Stomach (tissue), 4 donors: Measurements from ENCODE around the gene TMEM205.

Experiments used
- EP300 ChIP-seq: sonication (generic); formaldehyde crosslinking; IDR thresholded peaks from one replicate; pipeline ENCODE4 v1.6.1; 2017; ENCODE audit warnings: antibody characterized with exemption
- POLR2A ChIP-seq, 4 donors: fragments of 450-650 bp; IDR thresholded peaks; one replicate each; pipeline ENCODE4 v1.6.1; 2016; ENCODE audit warnings: antibody characterized with exemption in 4 of 4, control low read depth in 2 of 4, mild to moderate bottlenecking in 1 of 4, moderate library complexity in 1 of 4
- POLR2AphosphoS5 ChIP-seq, 3 donors: sonication (generic); formaldehyde crosslinking; IDR thresholded peaks; one replicate each; pipeline ENCODE4 v1.6.1; 2016; ENCODE audit warnings: antibody characterized with exemption in 3 of 3
- TF ChIP-seq, protein P1 (sequence below), 7 experiments: fragments of 450-650 bp in 4 of 7; fragments of 200-600 bp in 3 of 7; sonication (generic) in 3 of 7; IDR thresholded peaks; one replicate each; pipeline ENCODE4 v1.5.1; 2016 to 2019; ENCODE audit warnings: antibody characterized with exemption in 7 of 7, control low read depth in 2 of 7, mild to moderate bottlenecking in 1 of 7

- TF ChIP-seq, protein P1, sequence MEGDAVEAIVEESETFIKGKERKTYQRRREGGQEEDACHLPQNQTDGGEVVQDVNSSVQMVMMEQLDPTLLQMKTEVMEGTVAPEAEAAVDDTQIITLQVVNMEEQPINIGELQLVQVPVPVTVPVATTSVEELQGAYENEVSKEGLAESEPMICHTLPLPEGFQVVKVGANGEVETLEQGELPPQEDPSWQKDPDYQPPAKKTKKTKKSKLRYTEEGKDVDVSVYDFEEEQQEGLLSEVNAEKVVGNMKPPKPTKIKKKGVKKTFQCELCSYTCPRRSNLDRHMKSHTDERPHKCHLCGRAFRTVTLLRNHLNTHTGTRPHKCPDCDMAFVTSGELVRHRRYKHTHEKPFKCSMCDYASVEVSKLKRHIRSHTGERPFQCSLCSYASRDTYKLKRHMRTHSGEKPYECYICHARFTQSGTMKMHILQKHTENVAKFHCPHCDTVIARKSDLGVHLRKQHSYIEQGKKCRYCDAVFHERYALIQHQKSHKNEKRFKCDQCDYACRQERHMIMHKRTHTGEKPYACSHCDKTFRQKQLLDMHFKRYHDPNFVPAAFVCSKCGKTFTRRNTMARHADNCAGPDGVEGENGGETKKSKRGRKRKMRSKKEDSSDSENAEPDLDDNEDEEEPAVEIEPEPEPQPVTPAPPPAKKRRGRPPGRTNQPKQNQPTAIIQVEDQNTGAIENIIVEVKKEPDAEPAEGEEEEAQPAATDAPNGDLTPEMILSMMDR (IDR thresholded peaks at IDR 0.05), result no peak
- no peak for TF ChIP-seq POLR2A (IDR thresholded peaks at IDR 0.05)
- no peak for TF ChIP-seq POLR2AphosphoS5 (IDR thresholded peaks at IDR 0.05)
- no peak for TF ChIP-seq EP300
Measured at GRCh38 chr19:11390359-11390758, 44.3 kb upstream of the TMEM205 start.
